ENCODE results near the gene TUBG1. TPM values are rescaled to one million over a fixed set of nuclear protein-coding genes. Genes with fewer than 3 reads are reported as not detected.
"Not testable (repeated sequence)": the region's sequence is repeated elsewhere in the genome, so short reads cannot be mapped to it uniquely, and the experiment has no call there.

Gene TUBG1
- total RNA-seq, 1 donor from 2014 or later, result 30.3 TPM

GRCh38 chr17:42596386-42596785, 13.1 kb upstream of the TUBG1 start:
- ATAC-seq (no peak), DNase-seq (no peak)
- Histone ChIP-seq H3K27ac (no peak overlapping the region), H3K27me3 (ENCODE audit: low read depth) (no peaks in the 10 kb centered on the region), H3K9me3 (no peaks in the 10 kb centered on the region), H3K4me3 (no peak overlapping the region), H3K36me3 (peaks cover 45% of the 10 kb centered on the region), H3K4me1 (peaks cover 12% of the 10 kb centered on the region)
- intact Hi-C loops (cut with DNase I), result no loop called here
- no peak for TF ChIP-seq CTCF (IDR thresholded peaks at IDR 0.05)

DNA sequence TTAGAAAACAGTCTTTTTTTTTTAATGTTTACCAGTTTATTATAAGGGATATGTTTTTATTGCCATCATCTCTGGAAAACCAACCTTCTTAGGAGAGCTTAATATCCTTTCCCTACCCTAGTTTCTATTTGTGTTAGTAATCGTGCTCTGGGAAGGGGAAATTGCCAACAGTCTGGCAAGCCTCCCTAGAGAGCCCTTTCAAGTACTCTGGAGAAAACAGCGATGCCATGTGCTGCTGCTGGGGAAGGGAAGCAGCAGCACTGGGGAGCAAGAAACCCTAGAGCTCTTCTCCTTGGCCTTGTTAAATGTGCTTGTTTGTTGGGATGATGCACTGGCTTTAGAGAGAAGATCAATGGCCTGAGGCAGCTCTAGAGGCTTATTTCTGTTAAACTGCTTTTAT, 10.6 kb upstream of the TUBG1 start:
- no peak overlapping the region for H3K27ac ChIP-seq
- TF ChIP-seq CTCF (IDR thresholded peaks at IDR 0.05), result no peak
- no peak overlapping the region for H3K4me3 ChIP-seq
- ATAC-seq (peak; percentile 56 to 68), DNase-seq (no peak)
- peaks cover 44% of the 10 kb centered on the region for H3K36me3 ChIP-seq
- peaks cover 18% of the 10 kb centered on the region for H3K4me1 ChIP-seq
- no peaks in the 10 kb centered on the region for H3K27me3 ChIP-seq (ENCODE audit: low read depth)
- intact Hi-C loops (cut with DNase I), result no loop called here
- no peaks in the 10 kb centered on the region for H3K9me3 ChIP-seq

GRCh38 chr17:42603318-42603717, 6.2 kb upstream of the TUBG1 start:
- intact Hi-C loops (cut with DNase I), result no loop called here
- Histone ChIP-seq H3K27me3 (ENCODE audit: low read depth) (no peaks in the 10 kb centered on the region), H3K4me3 (no peak overlapping the region), H3K9me3 (no peaks in the 10 kb centered on the region), H3K27ac (no peak overlapping the region), H3K4me1 (peaks cover 60% of the 10 kb centered on the region), H3K36me3 (peaks cover 21% of the 10 kb centered on the region)
- no peak for TF ChIP-seq CTCF (IDR thresholded peaks at IDR 0.05)
- DNase-seq (no peak), ATAC-seq (no peak)

- Histone ChIP-seq H3K4me3 (peak overlapping the region; percentile 99), H3K27me3 (ENCODE audit: low read depth) (no peaks in the 10 kb centered on the region), H3K36me3 (peaks cover 19% of the 10 kb centered on the region), H3K4me1 (peaks cover 53% of the 10 kb centered on the region), H3K9me3 (no peaks in the 10 kb centered on the region), H3K27ac (no peak overlapping the region)
- no peak for ATAC-seq
- DNase-seq, result no peak
- no peak for TF ChIP-seq CTCF (IDR thresholded peaks at IDR 0.05)
- intact Hi-C loops (cut with DNase I), result no loop called here
These were observed 1.7 kb upstream of the TUBG1 start for GRCh38 chr17:42607769-42608168.

DNA sequence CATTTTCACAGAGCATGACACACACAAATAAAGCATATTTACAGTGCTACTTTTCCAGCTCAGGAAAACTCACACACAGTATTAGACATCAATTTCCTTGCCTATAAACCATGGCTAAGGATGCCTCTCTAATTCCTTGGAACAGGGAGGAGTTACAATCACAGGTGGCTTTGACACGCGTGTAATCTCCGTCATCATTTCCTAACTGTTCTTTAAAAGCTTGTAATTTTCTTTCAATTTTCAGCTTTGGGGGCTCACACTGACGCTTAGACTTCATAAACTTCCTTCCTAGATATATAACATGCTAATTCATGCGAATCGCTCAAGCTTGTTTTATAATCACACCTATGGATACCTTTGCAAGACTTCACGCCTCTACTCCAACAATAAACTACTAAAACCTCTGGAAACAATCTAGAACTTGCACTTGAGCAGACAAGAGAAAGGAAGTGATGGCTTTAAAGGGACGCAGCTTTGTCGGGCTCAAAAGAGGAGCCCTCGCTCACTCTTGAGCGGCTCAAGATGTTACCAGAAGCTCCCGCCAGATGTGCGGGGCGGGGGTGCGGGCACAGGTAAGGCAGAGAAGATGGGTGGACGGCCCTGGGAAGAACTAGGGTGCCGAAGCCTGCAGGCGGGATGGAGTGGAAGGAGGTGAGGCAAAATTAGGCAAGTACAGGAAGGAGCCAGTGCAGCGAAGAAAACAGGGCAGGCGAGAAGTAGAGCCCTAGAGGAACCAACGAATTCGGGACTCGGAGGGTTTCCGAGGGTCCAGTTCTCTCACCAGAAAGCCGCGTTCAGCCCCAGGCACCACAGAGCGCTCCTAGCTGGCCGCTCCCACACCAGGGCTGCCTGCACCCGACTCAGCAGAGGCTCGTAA, 940 bp upstream of the TUBG1 start:
- intact Hi-C loops (cut with DNase I), result no loop called here
- Histone ChIP-seq H3K36me3 (peaks cover 19% of the 10 kb centered on the region), H3K9me3 (no peaks in the 10 kb centered on the region), H3K4me3 (peak overlapping the region; percentile 99), H3K4me1 (peaks cover 53% of the 10 kb centered on the region), H3K27ac (peak overlapping the region; percentile 96), H3K27me3 (ENCODE audit: low read depth) (no peaks in the 10 kb centered on the region)
- ATAC-seq, result peak; percentile 75 to 77
- peak; percentile 48 for TF ChIP-seq CTCF (IDR thresholded peaks at IDR 0.05)
- peak; percentile 55 for DNase-seq

DNA sequence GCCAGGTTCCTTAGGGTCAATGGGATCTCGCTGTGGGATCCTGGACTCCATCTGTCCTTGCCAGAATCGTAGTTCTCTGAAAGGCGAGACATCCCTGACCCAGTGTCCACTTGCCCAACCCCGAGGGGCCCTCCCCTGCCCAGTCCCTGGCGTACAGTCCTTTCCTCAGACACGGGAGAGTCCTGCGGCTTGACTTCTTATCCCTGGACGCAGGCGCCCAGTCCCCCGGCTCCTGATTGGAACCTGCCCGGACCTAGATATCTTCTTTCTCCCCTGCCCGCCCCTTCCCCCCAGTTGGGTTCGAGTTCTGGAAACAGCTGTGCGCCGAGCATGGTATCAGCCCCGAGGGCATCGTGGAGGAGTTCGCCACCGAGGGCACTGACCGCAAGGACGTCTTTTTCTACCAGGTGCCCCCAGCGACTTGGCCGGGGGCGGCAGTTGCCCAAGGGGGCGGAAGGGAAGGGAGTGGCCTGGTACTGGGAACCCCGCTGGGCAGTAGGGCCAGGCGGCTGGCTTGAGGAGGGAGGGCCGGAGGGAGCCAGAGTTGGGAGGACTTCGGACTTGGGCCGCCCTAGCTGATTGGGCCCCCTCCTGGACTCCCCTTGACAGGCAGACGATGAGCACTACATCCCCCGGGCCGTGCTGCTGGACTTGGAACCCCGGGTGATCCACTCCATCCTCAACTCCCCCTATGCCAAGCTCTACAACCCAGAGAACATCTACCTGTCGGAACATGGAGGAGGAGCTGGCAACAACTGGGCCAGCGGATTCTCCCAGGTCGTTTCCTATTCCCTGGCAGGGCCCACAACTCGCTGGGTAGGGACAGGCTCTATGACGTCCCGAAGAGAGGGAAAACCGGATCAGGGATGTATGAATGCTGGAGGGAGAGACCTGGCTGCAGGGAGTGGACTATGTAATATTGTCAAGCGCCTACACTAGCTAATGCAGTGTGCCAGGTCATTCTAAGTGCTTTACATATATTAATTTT, 625 bp downstream of the TUBG1 start:
- intact Hi-C loops (cut with DNase I); H3K27me3 ChIP-seq (ENCODE audit: low read depth): not testable (repeated sequence)

More for the DNA sequence above, 625 bp downstream of the TUBG1 start:
- DNase-seq, result peak; percentile 66
- H3K9me3 ChIP-seq, result not testable (repeated sequence)
- H3K36me3 ChIP-seq, result peaks cover 35% of the 10 kb centered on the region
- peak; percentile 35 to 55 for ATAC-seq
- H3K4me3 ChIP-seq, result peak overlapping the region; percentile 99
- H3K4me1 ChIP-seq, result peaks cover 43% of the 10 kb centered on the region
- H3K27ac ChIP-seq, result peak overlapping the region; percentile 96
